ENCODE measurements around the gene CNOT6L. TPM values are rescaled to one million over a fixed set of nuclear protein-coding genes. Genes with fewer than 3 reads are reported as not detected.

Gene CNOT6L
- total and polyA plus RNA-seq, 4 donors, result 4.3 to 67.8 (median 27.4) TPM

DNA sequence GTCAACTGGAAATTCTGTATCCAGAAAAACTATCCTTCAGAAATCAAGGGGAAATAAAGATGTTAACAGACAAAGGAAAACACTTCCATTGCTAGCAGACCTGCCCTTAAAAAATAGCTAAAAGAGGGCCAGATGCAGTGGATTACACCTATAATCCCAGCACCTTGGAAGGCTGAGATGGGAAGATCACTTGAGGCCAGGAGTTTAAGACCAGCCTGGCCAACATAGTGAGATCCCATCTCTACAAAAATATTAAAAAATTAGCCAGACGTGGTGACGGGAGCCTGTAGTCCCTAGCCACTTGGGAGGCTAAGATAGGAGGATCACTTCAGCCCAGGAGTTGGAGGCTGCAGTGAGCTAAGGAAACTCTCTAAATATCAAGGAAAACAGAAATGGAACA, 67.4 kb downstream of the CNOT6L start:
- DNase-seq (no peak), ATAC-seq (ENCODE audit: insufficient read depth, low FRiP score) (no peak)
- peaks cover 0 to 4% (median 2%) of the 10 kb centered on the region in 4 donors for H3K9me3 ChIP-seq (ENCODE audit: control insufficient read depth in 4 of 4, insufficient read depth in 3 of 4, low read length in 3 of 4)
- no peak overlapping the region for H3K9ac ChIP-seq (ENCODE audit: insufficient read depth in 1 of 2, low read length in 2 of 2)
- H3K4me3 ChIP-seq, result no peak overlapping the region
- H3K4me1 ChIP-seq (ENCODE audit: control insufficient read depth in 5 of 5, insufficient read depth in 5 of 5, low read length in 5 of 5), result no peaks in the 10 kb centered on the region
- no peaks in the 10 kb centered on the region for H3K27me3 ChIP-seq (ENCODE audit: control insufficient read depth in 3 of 3, insufficient read depth in 3 of 3, low read length in 2 of 3)
- TF ChIP-seq, protein P1, sequence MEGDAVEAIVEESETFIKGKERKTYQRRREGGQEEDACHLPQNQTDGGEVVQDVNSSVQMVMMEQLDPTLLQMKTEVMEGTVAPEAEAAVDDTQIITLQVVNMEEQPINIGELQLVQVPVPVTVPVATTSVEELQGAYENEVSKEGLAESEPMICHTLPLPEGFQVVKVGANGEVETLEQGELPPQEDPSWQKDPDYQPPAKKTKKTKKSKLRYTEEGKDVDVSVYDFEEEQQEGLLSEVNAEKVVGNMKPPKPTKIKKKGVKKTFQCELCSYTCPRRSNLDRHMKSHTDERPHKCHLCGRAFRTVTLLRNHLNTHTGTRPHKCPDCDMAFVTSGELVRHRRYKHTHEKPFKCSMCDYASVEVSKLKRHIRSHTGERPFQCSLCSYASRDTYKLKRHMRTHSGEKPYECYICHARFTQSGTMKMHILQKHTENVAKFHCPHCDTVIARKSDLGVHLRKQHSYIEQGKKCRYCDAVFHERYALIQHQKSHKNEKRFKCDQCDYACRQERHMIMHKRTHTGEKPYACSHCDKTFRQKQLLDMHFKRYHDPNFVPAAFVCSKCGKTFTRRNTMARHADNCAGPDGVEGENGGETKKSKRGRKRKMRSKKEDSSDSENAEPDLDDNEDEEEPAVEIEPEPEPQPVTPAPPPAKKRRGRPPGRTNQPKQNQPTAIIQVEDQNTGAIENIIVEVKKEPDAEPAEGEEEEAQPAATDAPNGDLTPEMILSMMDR (IDR thresholded peaks at IDR 0.05; ENCODE audit: control extremely low read depth, extremely low read depth), result no peak
- H3K36me3 ChIP-seq (ENCODE audit: control insufficient read depth in 4 of 4, insufficient read depth in 4 of 4, low read length in 4 of 4), result peaks cover 0 to 10% (median 7%) of the 10 kb centered on the region in 4 donors
- H3K27ac ChIP-seq (ENCODE audit: low read depth in 1 of 2, low read length in 1 of 2), result no peak overlapping the region
- 98 to 99% methylated on average over 2 of the region's 2 CpGs for WGBS, 2 donors

- Histone ChIP-seq H3K27ac (ENCODE audit: low read depth in 1 of 2, low read length in 1 of 2) (no peak overlapping the region), H3K9me3 (ENCODE audit: control insufficient read depth in 4 of 4, insufficient read depth in 3 of 4, low read length in 3 of 4) (peaks cover 0 to 1% (median 0%) of the 10 kb centered on the region in 4 donors), H3K36me3 (ENCODE audit: control insufficient read depth in 4 of 4, insufficient read depth in 4 of 4, low read length in 4 of 4) (peaks cover 3 to 10% (median 3%) of the 10 kb centered on the region in 4 donors), H3K4me1 (ENCODE audit: control insufficient read depth in 5 of 5, insufficient read depth in 5 of 5, low read length in 5 of 5) (peaks cover 0 to 1% (median 0%) of the 10 kb centered on the region in 5 donors), H3K9ac (ENCODE audit: insufficient read depth in 1 of 2, low read length in 2 of 2) (no peak overlapping the region), H3K27me3 (ENCODE audit: control insufficient read depth in 3 of 3, insufficient read depth in 3 of 3, low read length in 2 of 3) (no peaks in the 10 kb centered on the region), H3K4me3 (no peak overlapping the region)
- no peak for ATAC-seq (ENCODE audit: insufficient read depth, low FRiP score)
- peak in 2 of 3 donors; percentile 9 to 39 for DNase-seq
- WGBS, 2 donors, result 72 to 86% methylated on average over 2 of the region's 2 CpGs
- TF ChIP-seq, protein P1 (IDR thresholded peaks at IDR 0.05; ENCODE audit: control extremely low read depth, extremely low read depth), result no peak
Measured at GRCh38 chr4:77745792-77746191, 73.4 kb downstream of the CNOT6L start.

DNA sequence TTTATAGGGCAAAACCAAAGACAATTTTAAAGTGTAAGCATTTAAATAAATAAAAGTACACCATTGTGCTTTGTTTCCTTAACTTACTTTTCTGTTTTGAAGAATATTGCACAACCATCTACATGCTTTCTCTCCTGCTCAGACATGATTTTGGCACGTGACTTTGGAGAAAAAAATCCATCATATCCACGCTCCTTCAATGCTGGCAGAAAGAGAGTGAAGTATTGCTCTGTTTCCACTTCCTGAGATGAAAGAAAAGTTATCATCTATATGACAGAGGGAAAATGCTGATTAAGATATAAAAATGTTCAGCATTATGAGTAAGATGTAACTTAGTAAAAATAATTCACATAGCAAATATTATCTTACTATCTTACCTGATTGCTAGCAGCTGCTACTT, 77.1 kb downstream of the CNOT6L start:
- Histone ChIP-seq H3K36me3 (ENCODE audit: control insufficient read depth in 4 of 4, insufficient read depth in 4 of 4, low read length in 4 of 4) (peaks cover under 1 to 21% (median 12%) of the 10 kb centered on the region in 4 donors), H3K9me3 (ENCODE audit: control insufficient read depth in 4 of 4, insufficient read depth in 3 of 4, low read length in 3 of 4) (no peaks in the 10 kb centered on the region), H3K4me3 (no peak overlapping the region), H3K27me3 (ENCODE audit: control insufficient read depth in 3 of 3, insufficient read depth in 3 of 3, low read length in 2 of 3) (no peaks in the 10 kb centered on the region), H3K27ac (ENCODE audit: low read depth in 1 of 2, low read length in 1 of 2) (no peak overlapping the region), H3K9ac (ENCODE audit: insufficient read depth in 1 of 2, low read length in 2 of 2) (no peak overlapping the region), H3K4me1 (ENCODE audit: control insufficient read depth in 5 of 5, insufficient read depth in 5 of 5, low read length in 5 of 5) (peaks cover 0 to 1% (median 0%) of the 10 kb centered on the region in 5 donors)
- WGBS, 2 donors, result 85 to 86% methylated on average over 2 of the region's 2 CpGs
- ATAC-seq (ENCODE audit: insufficient read depth, low FRiP score) (no peak), DNase-seq (peak in 1 of 3 donors; percentile 15)
- TF ChIP-seq, protein P1 (IDR thresholded peaks at IDR 0.05; ENCODE audit: control extremely low read depth, extremely low read depth), result no peak

DNA sequence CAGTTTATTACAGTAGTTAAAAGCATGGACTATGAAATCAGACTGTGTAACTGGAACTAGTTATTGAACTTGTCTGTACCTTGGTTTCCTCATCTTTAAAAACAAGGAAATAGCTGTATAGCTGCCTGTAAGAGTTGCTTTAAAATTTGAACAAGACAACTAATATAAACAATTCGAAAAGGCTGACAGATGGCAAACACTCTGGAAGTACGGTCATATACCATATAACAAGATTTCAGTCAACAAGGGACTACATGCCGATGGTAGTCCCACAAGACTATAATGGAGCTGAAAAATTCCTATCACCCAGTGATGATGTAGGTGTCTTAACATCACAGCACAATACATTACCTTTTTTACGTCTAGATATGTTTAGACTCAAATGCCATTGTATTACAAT, 78.7 kb downstream of the CNOT6L start:
- Histone ChIP-seq H3K27ac (ENCODE audit: low read depth in 1 of 2, low read length in 1 of 2) (no peak overlapping the region), H3K9ac (ENCODE audit: insufficient read depth in 1 of 2, low read length in 2 of 2) (no peak overlapping the region), H3K4me3 (no peak overlapping the region), H3K36me3 (ENCODE audit: control insufficient read depth in 4 of 4, insufficient read depth in 4 of 4, low read length in 4 of 4) (peaks cover 0 to 21% (median 11%) of the 10 kb centered on the region in 4 donors), H3K9me3 (ENCODE audit: control insufficient read depth in 4 of 4, insufficient read depth in 3 of 4, low read length in 3 of 4) (no peaks in the 10 kb centered on the region), H3K4me1 (ENCODE audit: control insufficient read depth in 5 of 5, insufficient read depth in 5 of 5, low read length in 5 of 5) (peaks cover 0 to 1% (median 0%) of the 10 kb centered on the region in 5 donors), H3K27me3 (ENCODE audit: control insufficient read depth in 3 of 3, insufficient read depth in 3 of 3, low read length in 2 of 3) (no peaks in the 10 kb centered on the region)
- 91 to 96% methylated on average over 4 of the region's 4 CpGs for WGBS, 2 donors
- TF ChIP-seq, protein P1 (IDR thresholded peaks at IDR 0.05; ENCODE audit: control extremely low read depth, extremely low read depth), result no peak
- ATAC-seq (ENCODE audit: insufficient read depth, low FRiP score), result no peak
- no peak for DNase-seq

Measured in lung (tissue), 12 donors.